Keratinocyte (primary cell): ENCODE measurements around the gene OSR1. TPM values are rescaled to one million over a fixed set of nuclear protein-coding genes. Genes with fewer than 3 reads are reported as not detected.

Experiments
- DNase-seq: peaks from one replicate; pipeline ENCODE4 v3.0.0-alpha.2; 2011; ENCODE audit warnings: low read depth, missing footprints, low spot score
- FAIRE-seq: peaks from 2 replicates; lab custom pipeline; 2011; peaks lifted over from hg19 to GRCh38; lab: Jason Lieb, UNC
- H2AFZ ChIP-seq: 2 replicates; pipeline ENCODE4 v1.6.0; 2012; ENCODE audit warnings: low read length, control low read depth, inconsistent platforms; ENCODE audit not compliant: control insufficient read depth
- H3K27ac ChIP-seq: 2 replicates; pipeline ENCODE4 v1.5.1; 2011; ENCODE audit warnings: low read length; ENCODE audit not compliant: control insufficient read depth, insufficient read depth
- H3K27me3 ChIP-seq: 3 replicates; pipeline ENCODE4 v1.6.0; 2011; ENCODE audit warnings: low read length; ENCODE audit not compliant: control insufficient read depth, insufficient read depth; ENCODE audit errors: extremely low read depth
- H3K36me3 ChIP-seq, 2 experiments: 2 replicates in 1 of 2; 3 replicates in 1 of 2; pipeline ENCODE4 v1.5.1; 2011; ENCODE audit warnings: low read length in 2 of 2, mild to moderate bottlenecking in 1 of 2; ENCODE audit not compliant: control insufficient read depth in 2 of 2, insufficient read depth in 2 of 2; ENCODE audit errors: extremely low read depth in 1 of 2
- H3K4me1 ChIP-seq: 3 replicates; pipeline ENCODE4 v1.5.1; 2011; ENCODE audit warnings: low read length; ENCODE audit not compliant: control insufficient read depth, insufficient read depth; ENCODE audit errors: extremely low read depth
- H3K4me2 ChIP-seq: 3 replicates; pipeline ENCODE4 v1.6.0; 2011; ENCODE audit warnings: low read depth, low read length; ENCODE audit not compliant: control insufficient read depth, insufficient read depth; ENCODE audit errors: extremely low read depth
- H3K4me3 ChIP-seq, 3 experiments: fragments of 200-600 bp in 1 of 3; sonication (generic) in 1 of 3; 2 replicates in 2 of 3; 3 replicates in 1 of 3; pipeline ENCODE4 v1.5.1; 2011 to 2016; ENCODE audit warnings: low read length in 3 of 3, mild to moderate bottlenecking in 3 of 3, control low read depth in 2 of 3, inconsistent platforms in 1 of 3, low read depth in 1 of 3, mixed read lengths in 1 of 3, mixed run types in 1 of 3, moderate library complexity in 1 of 3; ENCODE audit not compliant: control insufficient read depth in 2 of 3, insufficient read depth in 2 of 3; ENCODE audit errors: extremely low read depth in 1 of 3
- H3K79me2 ChIP-seq: 2 replicates; pipeline ENCODE4 v1.6.0; 2012; ENCODE audit warnings: low read length; ENCODE audit not compliant: control insufficient read depth, insufficient read depth
- H3K9ac ChIP-seq: 3 replicates; pipeline ENCODE4 v1.6.0; 2011; ENCODE audit warnings: low read length; ENCODE audit not compliant: control insufficient read depth, insufficient read depth; ENCODE audit errors: extremely low read depth
- H3K9me1 ChIP-seq: 3 replicates; pipeline ENCODE4 v1.6.0; 2011; ENCODE audit warnings: low read length; ENCODE audit not compliant: control insufficient read depth, insufficient read depth; ENCODE audit errors: extremely low read depth
- H3K9me3 ChIP-seq: 2 replicates; pipeline ENCODE4 v1.5.1; 2012; ENCODE audit warnings: low read depth, low read length; ENCODE audit not compliant: control insufficient read depth
- H4K20me1 ChIP-seq: 3 replicates; pipeline ENCODE4 v1.6.0; 2011; ENCODE audit warnings: low read length; ENCODE audit not compliant: control insufficient read depth, insufficient read depth; ENCODE audit errors: extremely low read depth
- EZH2 ChIP-seq: IDR thresholded peaks from one replicate; pipeline ENCODE4 v1.6.1; 2012; ENCODE audit warnings: inconsistent platforms, mild to moderate bottlenecking, low read length, moderate library complexity
- dilution Hi-C: fragments of 300-500 bp; cut with MboI; formaldehyde crosslinking; loops from one replicate; pipeline ENCODE4 v1.7.0; 2020; ENCODE audit warnings: low sequenced_read_pairs; ENCODE audit not compliant: extremely low pct_ligation_motif_present
- polyA plus RNA-seq, 5 experiments: library from polyadenylated mRNA; depleted of rRNA in 3 of 5; stranded (reverse) in 3 of 5; stranded (forward) in 1 of 5; unstranded in 1 of 5; fragments of >200 nt; gene quantifications; 1 replicate in 1 of 5; 2 replicates in 3 of 5; 3 replicates in 1 of 5; pipeline versions ENCODE4 v1.2.1 to v1.2.3, GENCODE V29; 2011 to 2012; ENCODE audit warnings: missing spikeins in 2 of 5, low read depth in 1 of 5, low replicate concordance in 1 of 5
- small RNA-seq, 3 experiments: library from RNA; depleted of rRNA; stranded (forward); fragments of <200 nt; gene quantifications; one replicate each; pipeline ENCODE3, GENCODE V24; 2012; ENCODE audit warnings: low read depth in 3 of 3, low replicate concordance in 1 of 3; ENCODE audit not compliant: insufficient read length in 3 of 3
- TF ChIP-seq, protein P1 (sequence below), 3 experiments: IDR thresholded peaks in 1 of 3; conservative IDR thresholded peaks in 1 of 3; optimal IDR thresholded peaks in 1 of 3; 2 replicates in 2 of 3; 3 replicates in 1 of 3; pipeline versions ENCODE3 to v1.5.1; 2011; ENCODE audit warnings: low read length in 3 of 3, mild to moderate bottlenecking in 3 of 3, moderate library complexity in 2 of 3, control low read depth in 1 of 3, inconsistent platforms in 1 of 3; ENCODE audit not compliant: insufficient read depth in 2 of 3; ENCODE audit errors: extremely low read depth in 1 of 3

The OSR1 gene
- polyA plus RNA-seq, 1 donor (not counting 4 experiments of a cell fraction or from before 2014, with no cell fraction given): 0.09 TPM

- Histone ChIP-seq H3K27me3 (no peaks in the 10 kb centered on the region), H3K27ac (no peak overlapping the region), H3K4me2 (no peak overlapping the region), H2AFZ (no peak overlapping the region), H3K79me2 (no peaks in the 10 kb centered on the region), H3K9me1 (no peaks in the 10 kb centered on the region), H4K20me1 (no peaks in the 10 kb centered on the region), H3K36me3 (no peaks in the 10 kb centered on the region), H3K9ac (no peak overlapping the region), H3K4me1 (no peaks in the 10 kb centered on the region), H3K4me3 (no peak overlapping the region), H3K9me3 (no peaks in the 10 kb centered on the region)
- dilution Hi-C loops: no loop called here
- FAIRE-seq (no peak), DNase-seq (no peak)
- TF ChIP-seq, protein P1, sequence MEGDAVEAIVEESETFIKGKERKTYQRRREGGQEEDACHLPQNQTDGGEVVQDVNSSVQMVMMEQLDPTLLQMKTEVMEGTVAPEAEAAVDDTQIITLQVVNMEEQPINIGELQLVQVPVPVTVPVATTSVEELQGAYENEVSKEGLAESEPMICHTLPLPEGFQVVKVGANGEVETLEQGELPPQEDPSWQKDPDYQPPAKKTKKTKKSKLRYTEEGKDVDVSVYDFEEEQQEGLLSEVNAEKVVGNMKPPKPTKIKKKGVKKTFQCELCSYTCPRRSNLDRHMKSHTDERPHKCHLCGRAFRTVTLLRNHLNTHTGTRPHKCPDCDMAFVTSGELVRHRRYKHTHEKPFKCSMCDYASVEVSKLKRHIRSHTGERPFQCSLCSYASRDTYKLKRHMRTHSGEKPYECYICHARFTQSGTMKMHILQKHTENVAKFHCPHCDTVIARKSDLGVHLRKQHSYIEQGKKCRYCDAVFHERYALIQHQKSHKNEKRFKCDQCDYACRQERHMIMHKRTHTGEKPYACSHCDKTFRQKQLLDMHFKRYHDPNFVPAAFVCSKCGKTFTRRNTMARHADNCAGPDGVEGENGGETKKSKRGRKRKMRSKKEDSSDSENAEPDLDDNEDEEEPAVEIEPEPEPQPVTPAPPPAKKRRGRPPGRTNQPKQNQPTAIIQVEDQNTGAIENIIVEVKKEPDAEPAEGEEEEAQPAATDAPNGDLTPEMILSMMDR (optimal IDR thresholded peaks at IDR 0.05 in 1 of 3, IDR thresholded peaks at IDR 0.05 in 1 of 3, conservative IDR thresholded peaks at IDR 0.05 in 1 of 3; ENCODE audit: extremely low read depth in 1 of 3, insufficient read depth in 2 of 3, low read length in 3 of 3): no peak
- no peak for TF ChIP-seq EZH2
Measured at GRCh38 chr2:19301706-19302105, 56.7 kb downstream of the OSR1 start.

Small RNA genes within 50 kb of the gene (small RNA-seq; reads per million reads assigned to genes)
- gene MIR4757: 0 to 3.3 (median 0.25) reads per million in 3 experiments
